Frontal cortex (tissue), 4 donors: ENCODE results near the gene AGPAT1. TPM values are rescaled to one million over a fixed set of nuclear protein-coding genes. Genes with fewer than 3 reads are reported as not detected.

Source experiments
- DNase-seq, 2 donors: peaks; one replicate each; pipeline ENCODE4 v3.0.0; 2012; ENCODE audit warnings: low spot score in 2 of 2
- FAIRE-seq: peaks from 2 replicates; lab custom pipeline; 2012; peaks lifted over from hg19 to GRCh38; lab: Jason Lieb, UNC
- total RNA-seq: library from RNA; depleted of rRNA; stranded (reverse); fragments of >200 nt; gene quantifications from one replicate; pipeline ENCODE4 v1.2.3, GENCODE V29; 2014
- donor health status: control.
- donor health status: control.
- donor health status: control.

AGPAT1 gene
- total RNA-seq, 1 donor from 2014 or later, result 14.3 TPM

- no peak for DNase-seq
- FAIRE-seq, result no peak
Measured at GRCh38 chr6:32174416-32174815, 1.5 kb downstream of the AGPAT1 start.

DNA sequence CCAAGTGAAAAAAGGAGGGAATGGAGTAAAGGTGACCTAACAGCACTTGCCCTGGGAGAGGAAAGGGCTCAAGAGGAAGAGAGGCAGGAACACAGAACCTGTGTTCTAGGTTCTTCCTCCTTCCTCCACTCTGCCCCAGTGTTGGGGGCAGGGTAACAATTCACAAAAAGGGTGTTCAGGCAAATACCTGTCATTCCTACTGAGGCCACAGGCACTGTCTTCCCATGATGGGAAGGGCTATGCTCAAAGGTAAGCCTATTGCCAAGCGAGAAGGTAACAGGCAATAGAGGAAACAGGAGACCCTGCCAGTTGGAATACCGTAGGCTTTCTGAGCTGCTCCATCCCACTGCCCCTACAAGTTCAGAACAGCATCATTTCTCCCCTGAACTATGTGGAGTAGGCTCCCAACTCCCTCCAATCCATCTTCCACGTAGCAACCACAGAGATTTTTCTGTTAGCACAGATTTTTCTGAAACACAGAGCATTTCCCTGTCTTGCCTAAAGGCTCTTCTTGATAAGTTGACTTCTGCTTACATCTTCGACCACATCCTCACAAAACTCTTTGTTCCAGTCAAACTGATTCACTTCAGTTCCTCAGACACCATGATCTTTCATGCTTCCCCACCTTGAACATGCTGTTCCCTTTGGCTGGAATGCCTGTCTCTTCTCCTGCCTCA is 2.7 kb downstream of the AGPAT1 start:
- FAIRE-seq, result no peak
- DNase-seq, result no peak

- DNase-seq (no peak), FAIRE-seq (no peak)
Measured at GRCh38 chr6:32171234-32171633, 4.7 kb downstream of the AGPAT1 start.

GRCh38 chr6:32170294-32170693 is 5.6 kb downstream of the AGPAT1 start:
- DNase-seq (no peak), FAIRE-seq (no peak)

GRCh38 chr6:32168807-32169591 is 6.9 kb downstream of the AGPAT1 start:
- DNase-seq, result no peak
- no peak for FAIRE-seq

GRCh38 chr6:32168350-32168749 is 7.5 kb downstream of the AGPAT1 start:
- FAIRE-seq (no peak), DNase-seq (no peak)

GRCh38 chr6:32167761-32168262 is 8.1 kb downstream of the AGPAT1 start:
- DNase-seq (no peak), FAIRE-seq (no peak)

DNA sequence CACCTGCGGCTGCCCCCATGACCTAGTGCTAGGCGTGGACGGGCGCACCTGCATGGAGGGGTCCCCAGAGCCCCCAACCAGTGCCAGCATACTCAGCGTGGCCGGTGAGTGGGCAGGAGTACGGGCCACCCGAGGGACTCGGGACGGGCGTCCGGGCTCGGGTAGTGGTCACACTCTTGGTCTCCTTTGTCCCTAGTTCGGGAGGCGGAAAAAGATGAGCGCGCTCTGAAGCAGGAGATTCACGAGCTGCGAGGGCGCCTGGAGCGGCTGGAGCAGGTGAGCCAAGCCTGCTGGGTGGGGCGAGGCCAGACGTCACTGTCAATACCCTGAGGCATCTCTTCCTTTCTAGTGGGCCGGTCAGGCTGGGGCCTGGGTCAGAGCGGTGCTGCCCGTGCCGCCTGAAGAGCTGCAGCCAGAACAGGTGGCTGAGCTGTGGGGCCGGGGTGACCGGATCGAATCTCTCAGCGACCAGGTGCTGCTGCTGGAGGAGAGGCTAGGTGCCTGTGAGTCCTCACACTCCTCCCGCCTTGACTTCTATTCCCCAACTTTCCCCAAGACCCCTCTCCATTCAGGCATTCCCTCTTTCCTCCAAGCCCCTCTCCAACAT is 8.6 kb downstream of the AGPAT1 start:
- FAIRE-seq, result no peak
- no peak for DNase-seq

DNA sequence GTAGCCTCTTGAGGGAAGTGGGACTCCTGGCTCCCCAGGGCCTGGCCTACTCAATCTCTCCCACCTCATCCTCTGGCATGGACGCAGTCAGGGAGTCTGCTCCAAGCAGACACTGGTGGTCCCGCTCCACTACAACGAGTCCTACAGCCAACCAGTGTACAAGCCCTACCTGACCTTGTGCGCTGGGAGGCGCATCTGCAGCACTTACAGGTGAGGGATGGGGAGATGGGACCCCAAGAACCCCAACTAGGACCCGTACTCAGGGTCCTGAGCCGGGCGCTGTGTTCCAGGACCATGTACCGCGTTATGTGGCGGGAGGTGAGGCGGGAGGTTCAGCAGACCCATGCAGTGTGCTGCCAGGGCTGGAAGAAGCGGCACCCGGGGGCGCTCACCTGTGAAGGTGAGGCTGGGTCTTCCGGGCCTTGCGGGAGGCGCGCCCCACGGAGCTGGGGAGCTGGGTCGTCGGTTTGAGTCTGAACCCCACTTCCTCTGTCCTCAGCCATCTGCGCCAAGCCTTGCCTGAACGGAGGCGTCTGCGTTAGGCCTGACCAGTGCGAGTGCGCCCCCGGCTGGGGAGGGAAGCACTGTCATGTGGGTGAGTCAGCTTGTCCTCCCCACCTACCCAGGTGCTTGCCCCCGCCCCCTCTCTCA is 9.3 kb downstream of the AGPAT1 start:
- DNase-seq, result no peak
- FAIRE-seq, result no peak

- no peak for FAIRE-seq
- DNase-seq, result no peak
Measured at GRCh38 chr6:32164295-32164694, 11.6 kb downstream of the AGPAT1 start, which contains the start of gene EGFL8. Gene EGFL8, plus strand, starts transcription at chr6:32164595. Its CDS starts 1,571 bp downstream, at chr6:32166166.

DNA sequence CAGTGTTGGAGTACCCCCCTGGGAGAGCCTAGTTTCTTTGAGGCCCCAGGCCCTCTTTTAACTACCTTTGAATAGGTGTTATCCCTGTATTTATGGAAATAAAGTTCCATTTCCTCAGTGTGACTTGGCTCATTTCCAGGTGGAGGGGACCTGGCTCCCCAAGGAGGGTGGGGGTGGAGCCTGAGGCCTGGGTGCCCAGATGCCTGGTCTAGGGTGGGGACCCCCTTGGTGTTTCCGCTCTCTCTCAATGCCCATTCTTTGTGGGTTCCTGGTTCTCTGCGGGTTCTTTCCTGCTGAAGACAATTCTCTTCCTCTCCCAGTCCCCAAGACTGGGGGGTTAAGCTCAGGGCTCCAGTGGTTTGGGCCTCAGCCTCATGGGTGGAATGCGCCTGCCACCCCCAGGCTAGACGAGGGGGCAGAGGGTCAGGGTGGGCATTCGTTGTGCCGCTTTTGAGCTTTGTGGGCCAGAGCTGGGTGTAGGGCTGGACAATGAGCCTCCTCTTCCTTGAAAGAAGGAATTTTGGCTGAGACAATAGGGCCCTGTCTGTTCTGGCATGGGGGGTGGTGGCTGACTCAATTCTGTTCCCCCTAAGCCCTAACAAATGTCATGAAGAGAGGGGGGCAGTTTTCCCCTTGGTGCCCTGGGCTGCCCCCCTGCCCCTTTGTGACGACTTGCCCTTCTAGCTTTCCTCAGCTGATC is 12.2 kb downstream of the AGPAT1 start:
- no peak for FAIRE-seq
- DNase-seq, result peak in 1 of 2 donors; percentile 42

DNA sequence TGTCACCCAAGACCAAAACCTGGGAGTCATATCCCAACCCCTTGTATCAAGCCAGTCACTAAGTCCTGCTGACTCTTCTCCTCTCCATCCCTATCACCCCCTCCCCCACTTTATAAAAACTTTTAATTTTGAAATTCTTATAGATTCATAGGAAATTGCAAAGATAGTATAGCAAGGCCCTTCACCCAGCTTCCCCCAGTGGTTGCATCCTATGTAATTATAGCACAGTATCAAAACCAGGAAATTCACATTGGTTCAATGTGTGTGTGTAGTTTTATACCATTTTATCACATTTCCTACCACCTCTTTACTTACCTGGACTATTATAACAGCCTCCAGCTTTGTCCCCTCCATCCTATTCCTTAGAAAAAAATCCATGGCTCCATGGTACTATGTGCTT is 17.8 kb downstream of the AGPAT1 start:
- DNase-seq, result no peak
- FAIRE-seq, result no peak

DNA sequence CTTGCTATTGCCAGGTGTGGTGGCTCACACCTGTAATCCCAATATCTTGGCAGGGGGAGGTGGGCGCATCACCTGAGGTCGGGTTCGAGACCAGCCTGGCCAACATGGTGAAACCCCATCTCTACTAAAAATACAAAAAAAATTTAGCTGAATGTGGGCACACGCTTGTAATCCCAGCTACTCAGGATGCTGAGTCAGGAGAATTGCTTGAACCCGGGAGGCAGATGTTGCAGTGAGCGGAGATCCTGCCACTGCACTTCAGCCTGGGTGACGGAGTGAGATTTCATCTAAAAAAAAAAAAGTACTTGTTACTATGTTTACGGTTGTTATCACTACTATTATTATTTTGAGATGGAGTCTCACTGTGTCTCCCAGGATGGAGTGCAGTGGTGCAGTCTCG is 19.0 kb downstream of the AGPAT1 start:
- FAIRE-seq, result no peak
- DNase-seq, result no peak

DNA sequence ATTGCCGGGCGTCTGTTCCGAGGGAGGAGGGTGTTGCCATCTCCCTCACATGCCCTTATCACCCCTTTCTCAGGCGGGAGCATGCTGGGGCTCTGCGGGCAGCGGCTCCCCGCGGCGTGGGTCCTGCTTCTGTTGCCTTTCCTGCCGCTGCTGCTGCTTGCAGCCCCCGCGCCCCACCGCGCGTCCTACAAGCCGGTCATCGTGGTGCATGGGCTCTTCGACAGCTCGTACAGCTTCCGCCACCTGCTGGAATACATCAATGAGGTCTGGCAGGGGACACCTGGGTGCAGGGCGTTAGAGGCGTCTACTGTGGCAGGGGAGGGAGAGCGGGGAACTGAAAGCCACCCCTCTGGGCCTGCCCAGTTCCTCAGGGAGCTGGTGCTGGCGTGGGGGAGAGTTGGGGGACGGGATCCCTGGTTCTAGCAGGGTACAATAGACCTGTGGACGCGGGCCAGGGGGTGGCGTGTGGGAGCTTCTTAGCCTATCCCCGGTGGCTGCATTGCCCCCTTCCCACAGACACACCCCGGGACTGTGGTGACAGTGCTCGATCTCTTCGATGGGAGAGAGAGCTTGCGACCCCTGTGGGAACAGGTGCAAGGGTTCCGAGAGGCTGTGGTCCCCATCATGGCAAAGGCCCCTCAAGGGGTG is 21.2 kb downstream of the AGPAT1 start:
- DNase-seq (peak; percentile 57 to 65), FAIRE-seq (no peak)

DNA sequence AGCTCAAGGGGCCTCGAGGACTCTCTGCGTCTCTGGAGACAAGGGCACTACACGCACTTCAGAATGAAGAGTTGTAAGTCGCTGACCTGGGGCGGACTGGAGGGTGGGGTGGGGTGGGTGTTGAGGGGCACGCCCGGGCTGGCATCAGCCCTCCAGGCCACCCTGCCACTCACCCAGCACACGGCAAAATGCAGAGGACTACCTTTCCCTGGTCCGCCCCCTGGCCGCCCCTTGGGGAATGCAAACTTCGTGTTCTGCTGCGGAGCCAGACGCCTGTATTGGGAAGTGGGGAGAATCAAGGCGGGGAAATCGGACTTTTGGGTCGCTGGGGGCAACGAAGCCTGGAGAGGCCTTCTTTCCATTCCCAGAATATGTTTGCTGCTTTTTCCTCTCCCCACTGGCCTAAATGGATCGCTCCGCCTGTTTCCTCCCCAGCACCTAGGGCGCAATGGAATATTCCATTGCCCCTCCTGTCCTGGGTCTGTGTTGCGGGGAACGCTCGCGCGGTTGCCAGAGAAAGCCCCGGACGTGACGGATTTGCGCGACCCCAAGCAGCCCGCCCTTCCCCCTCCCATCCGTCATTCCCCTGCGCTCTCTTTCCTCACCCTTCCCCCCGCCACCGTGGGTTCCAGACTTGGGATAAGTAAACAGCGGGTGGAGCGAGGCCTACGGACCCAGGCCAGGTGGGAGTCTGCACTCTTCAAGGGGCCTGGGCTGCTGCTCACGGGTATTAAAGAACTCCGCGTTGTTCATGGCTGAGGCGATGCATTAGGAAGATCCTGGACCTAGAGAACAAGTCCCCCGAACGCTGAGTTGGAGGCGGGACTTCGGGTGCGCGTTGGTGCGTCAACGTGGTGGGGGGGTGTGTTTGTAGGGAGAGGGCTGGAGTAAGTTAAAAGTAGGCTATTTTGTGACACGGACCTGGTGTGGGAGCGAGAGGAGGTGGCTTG is 22.0 kb downstream of the AGPAT1 start, which contains the start of gene PPT2:
PPT2 (plus strand) TSS at position 578 of the 950 bp plus-strand sequence. CDS start 454 bp downstream, outside the sequence.
- DNase-seq (peak; percentile 84 to 89), FAIRE-seq (no peak)

- DNase-seq (no peak), FAIRE-seq (no peak)
Measured at GRCh38 chr6:32152769-32153563, 22.9 kb downstream of the AGPAT1 start.
